ENCODE data around the gene CEP128. TPM values are rescaled to one million over a fixed set of nuclear protein-coding genes. Genes with fewer than 3 reads are reported as not detected.

The CEP128 gene
- total and polyA plus RNA-seq, 2 experiments from 2014 or later = 7.6 to 17.6 TPM

DNA sequence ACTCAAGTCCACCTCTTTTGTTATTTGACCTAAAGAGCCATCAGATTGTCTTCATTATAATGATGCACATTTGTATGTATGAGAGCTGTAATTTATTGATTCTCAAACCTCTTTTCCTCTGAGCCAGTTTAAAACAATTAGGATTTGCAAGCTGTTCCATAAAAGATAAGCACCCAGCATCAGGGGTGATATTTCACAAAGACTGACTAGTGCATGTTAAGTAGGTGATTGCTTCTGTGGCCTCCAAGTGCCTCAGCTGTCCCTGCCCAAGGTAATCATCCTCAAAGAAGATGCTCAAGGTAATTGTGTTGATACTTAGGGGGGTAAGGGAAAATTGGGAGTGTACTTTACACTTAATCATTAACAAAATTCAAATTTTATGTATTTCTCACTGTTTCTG, 18.2 kb downstream of the CEP128 start:
- Histone ChIP-seq H3K4me3 (no peak overlapping the region), H3K9me2 (ENCODE audit: insufficient read depth) (no peaks in the 10 kb centered on the region), H3K4me1 (ENCODE audit: insufficient read depth) (peaks cover 28% of the 10 kb centered on the region), H4K20me1 (replicated peaks; ENCODE audit: insufficient read depth) (no peaks in the 10 kb centered on the region), H3K4me2 (peak overlapping the region; percentile 3; the same call in 1 of the 2 replicates), H2AFZ (no peak overlapping the region), H3K27me3 (ENCODE audit: insufficient read depth) (no peaks in the 10 kb centered on the region), H3K27ac (ENCODE audit: low read depth) (no peak overlapping the region), H3K79me2 (replicated peaks; ENCODE audit: insufficient read depth) (0 out of 2 replicates have a peak, but pooled peaks cover 3% of the 10 kb centered on the region), H3K36me3 (ENCODE audit: insufficient read depth) (no peaks in the 10 kb centered on the region), H3F3A (replicated peaks; ENCODE audit: low read depth) (no peaks in the 10 kb centered on the region)
- Mint-ChIP-seq H3K4me3 (no peak overlapping the region), H3K27ac (peak overlapping the region; percentile 14; the same call in 1 of the 2 replicates), H3K9me3 (no peaks in the 10 kb centered on the region), H3K27me3 (ENCODE audit: insufficient read depth, low read depth, poor library complexity) (no peaks in the 10 kb centered on the region), H3K36me3 (ENCODE audit: low read depth) (peaks cover 3% of the 10 kb centered on the region; the same call in 1 of the 3 replicates), H3K4me1 (peaks cover 35% of the 10 kb centered on the region)
- TF ChIP-seq REST (IDR thresholded peaks at IDR 0.05; ENCODE audit: unreplicated experiment) (no peak), CREB1 (CRISPR knock-in tag; IDR thresholded peaks at IDR 0.05; ENCODE audit: low read depth) (no peak), EZH2 (IDR thresholded peaks at IDR 0.05; ENCODE audit: low read depth, unreplicated experiment) (no peak), NANOG (IDR thresholded peaks at IDR 0.05; ENCODE audit: borderline replicate concordance) (no peak), JUNB (IDR thresholded peaks at IDR 0.05; ENCODE audit: unreplicated experiment) (no peak), ZNF331 (CRISPR knock-in tag; IDR thresholded peaks at IDR 0.05; ENCODE audit: low read depth) (no peak)
- TF ChIP-seq, protein P1, sequence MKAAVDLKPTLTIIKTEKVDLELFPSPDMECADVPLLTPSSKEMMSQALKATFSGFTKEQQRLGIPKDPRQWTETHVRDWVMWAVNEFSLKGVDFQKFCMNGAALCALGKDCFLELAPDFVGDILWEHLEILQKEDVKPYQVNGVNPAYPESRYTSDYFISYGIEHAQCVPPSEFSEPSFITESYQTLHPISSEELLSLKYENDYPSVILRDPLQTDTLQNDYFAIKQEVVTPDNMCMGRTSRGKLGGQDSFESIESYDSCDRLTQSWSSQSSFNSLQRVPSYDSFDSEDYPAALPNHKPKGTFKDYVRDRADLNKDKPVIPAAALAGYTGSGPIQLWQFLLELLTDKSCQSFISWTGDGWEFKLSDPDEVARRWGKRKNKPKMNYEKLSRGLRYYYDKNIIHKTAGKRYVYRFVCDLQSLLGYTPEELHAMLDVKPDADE (IDR thresholded peaks at IDR 0.05) = no peak
- TF ChIP-seq, protein P2, sequence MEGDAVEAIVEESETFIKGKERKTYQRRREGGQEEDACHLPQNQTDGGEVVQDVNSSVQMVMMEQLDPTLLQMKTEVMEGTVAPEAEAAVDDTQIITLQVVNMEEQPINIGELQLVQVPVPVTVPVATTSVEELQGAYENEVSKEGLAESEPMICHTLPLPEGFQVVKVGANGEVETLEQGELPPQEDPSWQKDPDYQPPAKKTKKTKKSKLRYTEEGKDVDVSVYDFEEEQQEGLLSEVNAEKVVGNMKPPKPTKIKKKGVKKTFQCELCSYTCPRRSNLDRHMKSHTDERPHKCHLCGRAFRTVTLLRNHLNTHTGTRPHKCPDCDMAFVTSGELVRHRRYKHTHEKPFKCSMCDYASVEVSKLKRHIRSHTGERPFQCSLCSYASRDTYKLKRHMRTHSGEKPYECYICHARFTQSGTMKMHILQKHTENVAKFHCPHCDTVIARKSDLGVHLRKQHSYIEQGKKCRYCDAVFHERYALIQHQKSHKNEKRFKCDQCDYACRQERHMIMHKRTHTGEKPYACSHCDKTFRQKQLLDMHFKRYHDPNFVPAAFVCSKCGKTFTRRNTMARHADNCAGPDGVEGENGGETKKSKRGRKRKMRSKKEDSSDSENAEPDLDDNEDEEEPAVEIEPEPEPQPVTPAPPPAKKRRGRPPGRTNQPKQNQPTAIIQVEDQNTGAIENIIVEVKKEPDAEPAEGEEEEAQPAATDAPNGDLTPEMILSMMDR (conservative IDR thresholded peaks at IDR 0.05; ENCODE audit: low read depth in 2 of 2) = no peak
- ATAC-seq (no peak), DNase-seq (ENCODE audit: low spot score) (no peak)

DNA sequence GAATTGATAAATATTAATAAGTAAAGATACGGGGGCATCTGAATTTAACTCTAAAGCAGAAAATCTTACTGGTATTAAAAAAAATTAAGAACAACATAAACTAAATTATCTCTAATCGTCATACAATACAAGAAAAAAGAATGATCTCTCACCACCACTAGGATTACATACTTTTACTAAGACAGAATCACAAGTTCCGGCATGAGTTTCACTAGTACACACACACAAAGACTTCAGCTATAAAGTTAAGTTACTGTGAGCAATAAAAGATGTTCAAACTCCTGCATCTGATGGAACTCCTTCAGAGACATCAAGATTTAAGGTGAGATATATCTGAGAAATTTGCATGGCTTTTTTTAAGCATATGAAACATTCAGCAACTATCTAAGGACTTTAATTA, 21.9 kb downstream of the CEP128 start:
- Histone ChIP-seq H3K4me3 (no peak overlapping the region), H3F3A (replicated peaks; ENCODE audit: low read depth) (no peaks in the 10 kb centered on the region), H3K36me3 (ENCODE audit: insufficient read depth) (no peaks in the 10 kb centered on the region), H3K27me3 (ENCODE audit: insufficient read depth) (no peaks in the 10 kb centered on the region), H3K4me2 (no peak overlapping the region), H3K27ac (ENCODE audit: low read depth) (no peak overlapping the region), H2AFZ (no peak overlapping the region), H3K4me1 (ENCODE audit: insufficient read depth) (peaks cover 17% of the 10 kb centered on the region), H4K20me1 (replicated peaks; ENCODE audit: insufficient read depth) (no peaks in the 10 kb centered on the region), H3K9me2 (ENCODE audit: insufficient read depth) (no peaks in the 10 kb centered on the region), H3K79me2 (replicated peaks; ENCODE audit: insufficient read depth) (no peaks in the 10 kb centered on the region; the same call in 1 of the 2 replicates)
- DNase-seq (ENCODE audit: low spot score) (no peak), ATAC-seq (no peak)
- no peaks in the 10 kb centered on the region for H3K9me3 Mint-ChIP-seq
- H3K27me3 Mint-ChIP-seq (ENCODE audit: insufficient read depth, low read depth, poor library complexity) = no peaks in the 10 kb centered on the region
- H3K4me1 Mint-ChIP-seq = peaks cover 19% of the 10 kb centered on the region
- no peak overlapping the region for H3K27ac Mint-ChIP-seq
- H3K4me3 Mint-ChIP-seq = no peak overlapping the region
- H3K36me3 Mint-ChIP-seq (ENCODE audit: low read depth) = no peaks in the 10 kb centered on the region; the same call in 2 of the 3 replicates
- TF ChIP-seq ZNF331 (CRISPR knock-in tag; IDR thresholded peaks at IDR 0.05; ENCODE audit: low read depth) = no peak
- TF ChIP-seq POLR2AphosphoS5 (IDR thresholded peaks at IDR 0.05; ENCODE audit: low read depth) = no peak
- TF ChIP-seq CREB1 (CRISPR knock-in tag; IDR thresholded peaks at IDR 0.05; ENCODE audit: low read depth) = no peak
- TF ChIP-seq JUNB (IDR thresholded peaks at IDR 0.05; ENCODE audit: unreplicated experiment) = no peak
- TF ChIP-seq, protein P1 (IDR thresholded peaks at IDR 0.05) = no peak
- TF ChIP-seq EZH2phosphoT487 (IDR thresholded peaks at IDR 0.05; ENCODE audit: unreplicated experiment) = no peak
- no peak for TF ChIP-seq STAT1 (IDR thresholded peaks at IDR 0.05; ENCODE audit: unreplicated experiment)
- no peak for TF ChIP-seq EZH2 (IDR thresholded peaks at IDR 0.05; ENCODE audit: low read depth, unreplicated experiment)
